ENCODE data around the gene CPA3. TPM values are rescaled to one million over a fixed set of nuclear protein-coding genes. Genes with fewer than 3 reads are reported as not detected.
A peak's percentile ranks its signal among the peaks of the same experiment; 100 is the strongest.

CPA3 gene
- total RNA-seq, result not detected in 2 replicates

GRCh38 chr3:148865049-148865448 lies at the start of gene CPA3:
Gene CPA3, plus strand, starts transcription at chr3:148865296. Its CDS starts 12 bp downstream, at chr3:148865308.
- no peak for DNase-seq (ENCODE audit: low read depth)

GRCh38 chr3:148815316-148816110 lies 49.6 kb upstream of the CPA3 start:
- no peak for DNase-seq (ENCODE audit: low read depth)

- no peak for DNase-seq (ENCODE audit: low read depth)
Observed at GRCh38 chr3:148816427-148816826, 48.7 kb upstream of the CPA3 start.

- DNase-seq (ENCODE audit: low read depth), result no peak
Observed at GRCh38 chr3:148816981-148817525, 48.0 kb upstream of the CPA3 start.

- DNase-seq (ENCODE audit: low read depth), result no peak
Observed at GRCh38 chr3:148820361-148821245, 44.5 kb upstream of the CPA3 start.

GRCh38 chr3:148823026-148823425 lies 42.1 kb upstream of the CPA3 start:
- DNase-seq (ENCODE audit: low read depth), result no peak

GRCh38 chr3:148825476-148825875 lies 39.6 kb upstream of the CPA3 start:
- no peak for DNase-seq (ENCODE audit: low read depth)

GRCh38 chr3:148827585-148827984 lies 37.5 kb upstream of the CPA3 start, which contains the start of gene CPB1:
Gene CPB1, plus strand, starts transcription at chr3:148827811. Its CDS starts 13 bp downstream, at chr3:148827824.
- no peak for DNase-seq (ENCODE audit: low read depth)

GRCh38 chr3:148828136-148828690 lies 36.9 kb upstream of the CPA3 start:
- DNase-seq (ENCODE audit: low read depth), result no peak

GRCh38 chr3:148829926-148830325 lies 35.2 kb upstream of the CPA3 start:
- DNase-seq (ENCODE audit: low read depth), result no peak

GRCh38 chr3:148833223-148833622 lies 31.9 kb upstream of the CPA3 start:
- no peak for DNase-seq (ENCODE audit: low read depth)

- no peak for DNase-seq (ENCODE audit: low read depth)
Observed at GRCh38 chr3:148839805-148840204, 25.3 kb upstream of the CPA3 start.

- DNase-seq (ENCODE audit: low read depth), result no peak
Observed at GRCh38 chr3:148840451-148840850, 24.6 kb upstream of the CPA3 start.

GRCh38 chr3:148845756-148846395 lies 19.2 kb upstream of the CPA3 start:
- DNase-seq (ENCODE audit: low read depth), result no peak

GRCh38 chr3:148847351-148847750 lies 17.7 kb upstream of the CPA3 start:
- DNase-seq (ENCODE audit: low read depth), result peak; percentile 43

GRCh38 chr3:148848410-148848809 lies 16.7 kb upstream of the CPA3 start:
- DNase-seq (ENCODE audit: low read depth), result no peak

GRCh38 chr3:148852271-148852992 lies 12.7 kb upstream of the CPA3 start:
- DNase-seq (ENCODE audit: low read depth), result no peak

- no peak for DNase-seq (ENCODE audit: low read depth)
Observed at GRCh38 chr3:148853076-148853475, 12.0 kb upstream of the CPA3 start.

GRCh38 chr3:148854061-148854460 lies 11.0 kb upstream of the CPA3 start:
- no peak for DNase-seq (ENCODE audit: low read depth)

- no peak for DNase-seq (ENCODE audit: low read depth)
Observed at GRCh38 chr3:148856384-148856783, 8.7 kb upstream of the CPA3 start.

- no peak for DNase-seq (ENCODE audit: low read depth)
Observed at GRCh38 chr3:148857316-148857715, 7.8 kb upstream of the CPA3 start.

Measured in renal cortical epithelial cell (primary cell).